HCT116 (cell line): ENCODE results near the gene UBE2D2. TPM values are rescaled to one million over a fixed set of nuclear protein-coding genes. Genes with fewer than 3 reads are reported as not detected.

Experiments
- ATAC-seq: fragments of 200-7000 bp; cut with Tn5 transposase; 2 replicates; pipeline ENCODE4 v1.9.1; 2020; ENCODE audit warnings: mild to moderate bottlenecking, moderate library complexity
- BruUV-seq: library from RNA; stranded (reverse); fragments of 400-500 nt; replicated peaks from 2 replicates; lab custom pipeline; 2021; lab: Mats Ljungman, UMichigan
- CTCF ChIA-PET: fragments of 300-600 bp; sonication (Branson Sonifier 250); formaldehyde crosslinking; loops from one replicate; lab custom pipeline; 2021; ENCODE audit warnings: antibody characterized with exemption; lab: Charles Lee
- POLR2A ChIA-PET: fragments of 300-600, 350-600 bp; sonication (Branson Sonifier 250); formaldehyde crosslinking; loops from one replicate; lab custom pipeline; 2021; ENCODE audit warnings: antibody characterized with exemption; lab: Charles Lee
- RAD21 ChIA-PET, 2 experiments: fragments of 300-600 bp; sonication (Branson Sonifier 250); formaldehyde crosslinking; loops; one replicate each; lab custom pipeline; 2023; ENCODE audit warnings: low total read pairs in 2 of 2; ENCODE audit not compliant: uncharacterized antibody in 2 of 2, unreplicated experiment in 2 of 2, low non-redundant PET in 1 of 2; lab: Charles Lee
- DNase-seq: peaks from one replicate; pipeline ENCODE4 v3.0.0-alpha.2; 2010; ENCODE audit warnings: low read depth, low spot score
- H2AFZ ChIP-seq: fragments of 200-600 bp; shearing (Covaris generic), sonication (generic); 2 replicates; pipeline ENCODE4 v1.6.1; 2017; ENCODE audit warnings: low read depth, mixed run types, mixed read lengths, antibody characterized with exemption, low read length; ENCODE audit not compliant: poor library complexity, severe bottlenecking
- H3K27ac ChIP-seq: 2 replicates; pipeline ENCODE4 v1.5.1; 2012; ENCODE audit warnings: low read depth, low read length
- H3K27me3 ChIP-seq: fragments of 200-600 bp; sonication (generic); 2 replicates; pipeline ENCODE4 v1.6.1; 2016; ENCODE audit warnings: mixed run types, low read length, mixed read lengths; ENCODE audit not compliant: insufficient read depth
- H3K36me3 ChIP-seq, 2 experiments: fragments of 200-500 bp in 1 of 2; fragments of 200-600 bp in 1 of 2; sonication (Bioruptor generic) in 1 of 2; sonication (generic) in 1 of 2; 2 replicates each; pipeline versions ENCODE4 v1.5.1 to v1.6.1; 2014 to 2016; ENCODE audit warnings: low read length in 2 of 2, inconsistent platforms in 1 of 2, mixed read lengths in 1 of 2, mixed run types in 1 of 2; ENCODE audit not compliant: insufficient read depth in 2 of 2, control insufficient read depth in 1 of 2
- H3K4me1 ChIP-seq, 2 experiments: fragments of 200-600 bp in 1 of 2; sonication (generic) in 1 of 2; 2 replicates each; pipeline versions ENCODE4 v1.5.1 to v1.6.1; 2012 to 2017; ENCODE audit warnings: low read length in 2 of 2, inconsistent platforms in 1 of 2, mild to moderate bottlenecking in 1 of 2, mixed read lengths in 1 of 2, mixed run types in 1 of 2, moderate library complexity in 1 of 2; ENCODE audit not compliant: insufficient read depth in 2 of 2, control insufficient read depth in 1 of 2
- H3K4me2 ChIP-seq: fragments of 200-600 bp; sonication (generic); 2 replicates; pipeline ENCODE4 v1.6.1; 2017; ENCODE audit warnings: mixed run types, low read length, mixed read lengths
- H3K4me3 ChIP-seq, 2 experiments: fragments of 200-600 bp in 1 of 2; sonication (generic) in 1 of 2; replicated peaks in 1 of 2; 2 replicates each; pipeline ENCODE4 v1.5.1; 2011 to 2016; ENCODE audit warnings: low read length in 2 of 2, control low read depth in 1 of 2, low read depth in 1 of 2, mild to moderate bottlenecking in 1 of 2, mixed read lengths in 1 of 2, mixed run types in 1 of 2
- H3K79me2 ChIP-seq: fragments of 200-600 bp; sonication (generic); 2 replicates; pipeline ENCODE4 v1.6.1; 2017; ENCODE audit warnings: mild to moderate bottlenecking, mixed run types, low read length, moderate library complexity, mixed read lengths; ENCODE audit not compliant: insufficient read depth
- H3K9ac ChIP-seq: fragments of 200-600 bp; sonication (generic); 2 replicates; pipeline ENCODE4 v1.6.1; 2016; ENCODE audit warnings: low read length, mixed read lengths
- H3K9me2 ChIP-seq: fragments of 200-600 bp; sonication (generic), shearing (Covaris generic); 2 replicates; pipeline ENCODE4 v1.6.1; 2017; ENCODE audit warnings: mixed run types, mild to moderate bottlenecking, moderate library complexity; ENCODE audit not compliant: insufficient read depth
- H3K9me3 ChIP-seq, 2 experiments: fragments of 200-500 bp in 1 of 2; fragments of 200-600 bp in 1 of 2; sonication (Bioruptor generic) in 1 of 2; sonication (generic) in 1 of 2; 2 replicates each; pipeline ENCODE4 v1.6.1; 2014 to 2017; ENCODE audit warnings: low read length in 2 of 2, mixed read lengths in 2 of 2, inconsistent platforms in 1 of 2, low read depth in 1 of 2, mild to moderate bottlenecking in 1 of 2, mixed run types in 1 of 2, moderate library complexity in 1 of 2; ENCODE audit not compliant: control insufficient read depth in 1 of 2, insufficient read depth in 1 of 2
- H4K20me1 ChIP-seq: fragments of 200-600 bp; sonication (generic), shearing (Covaris generic); 2 replicates; pipeline ENCODE4 v1.6.1; 2017; ENCODE audit warnings: mixed run types, mild to moderate bottlenecking, moderate library complexity; ENCODE audit not compliant: insufficient read depth
- CTCF ChIP-seq, 3 experiments: fragments of 200-600 bp in 1 of 3; sonication (generic) in 1 of 3; IDR thresholded peaks in 2 of 3; conservative IDR thresholded peaks in 1 of 3; 2 replicates each; pipeline ENCODE4 v1.5.1; 2012 to 2017; ENCODE audit warnings: low read depth in 2 of 3, low read length in 2 of 3, antibody characterized with exemption in 1 of 3, borderline replicate concordance in 1 of 3, control low read depth in 1 of 3, mild to moderate bottlenecking in 1 of 3, mixed read lengths in 1 of 3, mixed run types in 1 of 3, moderate library complexity in 1 of 3; ENCODE audit not compliant: insufficient read depth in 1 of 3
- REST ChIP-seq: IDR thresholded peaks from 2 replicates; pipeline ENCODE4 v1.6.1; 2012; ENCODE audit warnings: low read depth
- SIN3A ChIP-seq: IDR thresholded peaks from 2 replicates; pipeline ENCODE4 v1.6.1; 2012; ENCODE audit warnings: low read depth
- SP1 ChIP-seq: IDR thresholded peaks from 2 replicates; pipeline ENCODE4 v1.6.1; 2012; ENCODE audit warnings: low read depth
- intact Hi-C: fragments of 100-400 bp; cut with micrococcal nuclease; formaldehyde crosslinking; loops from 2 replicates; pipeline ENCODE4 v1.10.0; 2022
- total RNA-seq: library from RNA; stranded (reverse); gene quantifications from one replicate; pipeline ENCODE4 v1.2.1, GENCODE V29; 2021; ENCODE audit not compliant: unreplicated experiment

UBE2D2 gene
- total RNA-seq, 1 experiment from 2014 or later, result 140 TPM

GRCh38 chr5:139512786-139513390, 48.3 kb upstream of the UBE2D2 start:
- H3K4me3 ChIP-seq, result no peak overlapping the region
- no peaks in the 10 kb centered on the region for H3K36me3 ChIP-seq
- peaks cover 0 to 5% of the 10 kb centered on the region in 2 experiments; a peak in 1 of 4 replicates for H3K4me1 ChIP-seq
- H3K79me2 ChIP-seq, result no peaks in the 10 kb centered on the region
- ATAC-seq (no peak), DNase-seq (no peak)
- no peaks in the 10 kb centered on the region for H3K9me2 ChIP-seq
- peak overlapping the region; percentile 30 for H2AFZ ChIP-seq
- ChIA-PET CTCF (interaction anchor here (1.0 to 4.5 kb wide), 7 partner anchors 16 to 93 kb away, joined by 3 to 86 read pairs (median 8); partner anchors contain the start of genes DNAJC18 and STING1), RAD21 (interaction anchor here (1.1 to 1.2 kb wide), 4 partner anchors 31 to 92 kb away, joined by 3 to 14 read pairs (median 4); partner anchors contain the start of gene STING1 (in 1 of the 2)), POLR2A (interaction anchor here (1.0 kb wide), 1 partner anchor 91 kb away, joined by 3 read pairs; no protein-coding TSS in a partner anchor)
- H3K9me3 ChIP-seq, result no peaks in the 10 kb centered on the region
- H3K27ac ChIP-seq, result no peak overlapping the region
- BruUV-seq, result no TSS peak
- intact Hi-C loops, result loop anchor here (1.0 kb wide), 1 partner anchor 91 kb away; no protein-coding TSS in a partner anchor
- TF ChIP-seq REST (no peak), SIN3A (no peak), CTCF (IDR thresholded peaks at IDR 0.05 in 2 of 3, conservative IDR thresholded peaks at IDR 0.05 in 1 of 3; ENCODE audit: borderline replicate concordance in 1 of 3, insufficient read depth in 1 of 3, low read depth in 2 of 3, low read length in 2 of 3) (peak in 1 of 3 experiments; percentile 28; a peak in 1 of 6 replicates), SP1 (no peak)
- H3K4me2 ChIP-seq, result no peak overlapping the region
- H3K27me3 ChIP-seq, result no peaks in the 10 kb centered on the region
- no peak overlapping the region for H3K9ac ChIP-seq
- no peaks in the 10 kb centered on the region for H4K20me1 ChIP-seq
